HL-60/S4 (cell line): ENCODE measurements around the gene MUC5B.
"Not testable (repeated sequence)": the region's sequence is repeated elsewhere in the genome, so short reads cannot be mapped to it uniquely, and the experiment has no call there.

Source experiments
- in situ Hi-C: fragments of 300-500 bp; cut with MboI; formaldehyde crosslinking; loops from 2 replicates; pipeline ENCODE4 v1.14.3; 2022; ENCODE audit warnings: low sequenced_read_pairs

Gene MUC5B, protein sequence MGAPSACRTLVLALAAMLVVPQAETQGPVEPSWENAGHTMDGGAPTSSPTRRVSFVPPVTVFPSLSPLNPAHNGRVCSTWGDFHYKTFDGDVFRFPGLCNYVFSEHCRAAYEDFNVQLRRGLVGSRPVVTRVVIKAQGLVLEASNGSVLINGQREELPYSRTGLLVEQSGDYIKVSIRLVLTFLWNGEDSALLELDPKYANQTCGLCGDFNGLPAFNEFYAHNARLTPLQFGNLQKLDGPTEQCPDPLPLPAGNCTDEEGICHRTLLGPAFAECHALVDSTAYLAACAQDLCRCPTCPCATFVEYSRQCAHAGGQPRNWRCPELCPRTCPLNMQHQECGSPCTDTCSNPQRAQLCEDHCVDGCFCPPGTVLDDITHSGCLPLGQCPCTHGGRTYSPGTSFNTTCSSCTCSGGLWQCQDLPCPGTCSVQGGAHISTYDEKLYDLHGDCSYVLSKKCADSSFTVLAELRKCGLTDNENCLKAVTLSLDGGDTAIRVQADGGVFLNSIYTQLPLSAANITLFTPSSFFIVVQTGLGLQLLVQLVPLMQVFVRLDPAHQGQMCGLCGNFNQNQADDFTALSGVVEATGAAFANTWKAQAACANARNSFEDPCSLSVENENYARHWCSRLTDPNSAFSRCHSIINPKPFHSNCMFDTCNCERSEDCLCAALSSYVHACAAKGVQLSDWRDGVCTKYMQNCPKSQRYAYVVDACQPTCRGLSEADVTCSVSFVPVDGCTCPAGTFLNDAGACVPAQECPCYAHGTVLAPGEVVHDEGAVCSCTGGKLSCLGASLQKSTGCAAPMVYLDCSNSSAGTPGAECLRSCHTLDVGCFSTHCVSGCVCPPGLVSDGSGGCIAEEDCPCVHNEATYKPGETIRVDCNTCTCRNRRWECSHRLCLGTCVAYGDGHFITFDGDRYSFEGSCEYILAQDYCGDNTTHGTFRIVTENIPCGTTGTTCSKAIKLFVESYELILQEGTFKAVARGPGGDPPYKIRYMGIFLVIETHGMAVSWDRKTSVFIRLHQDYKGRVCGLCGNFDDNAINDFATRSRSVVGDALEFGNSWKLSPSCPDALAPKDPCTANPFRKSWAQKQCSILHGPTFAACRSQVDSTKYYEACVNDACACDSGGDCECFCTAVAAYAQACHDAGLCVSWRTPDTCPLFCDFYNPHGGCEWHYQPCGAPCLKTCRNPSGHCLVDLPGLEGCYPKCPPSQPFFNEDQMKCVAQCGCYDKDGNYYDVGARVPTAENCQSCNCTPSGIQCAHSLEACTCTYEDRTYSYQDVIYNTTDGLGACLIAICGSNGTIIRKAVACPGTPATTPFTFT (N-terminal part only)

DNA sequence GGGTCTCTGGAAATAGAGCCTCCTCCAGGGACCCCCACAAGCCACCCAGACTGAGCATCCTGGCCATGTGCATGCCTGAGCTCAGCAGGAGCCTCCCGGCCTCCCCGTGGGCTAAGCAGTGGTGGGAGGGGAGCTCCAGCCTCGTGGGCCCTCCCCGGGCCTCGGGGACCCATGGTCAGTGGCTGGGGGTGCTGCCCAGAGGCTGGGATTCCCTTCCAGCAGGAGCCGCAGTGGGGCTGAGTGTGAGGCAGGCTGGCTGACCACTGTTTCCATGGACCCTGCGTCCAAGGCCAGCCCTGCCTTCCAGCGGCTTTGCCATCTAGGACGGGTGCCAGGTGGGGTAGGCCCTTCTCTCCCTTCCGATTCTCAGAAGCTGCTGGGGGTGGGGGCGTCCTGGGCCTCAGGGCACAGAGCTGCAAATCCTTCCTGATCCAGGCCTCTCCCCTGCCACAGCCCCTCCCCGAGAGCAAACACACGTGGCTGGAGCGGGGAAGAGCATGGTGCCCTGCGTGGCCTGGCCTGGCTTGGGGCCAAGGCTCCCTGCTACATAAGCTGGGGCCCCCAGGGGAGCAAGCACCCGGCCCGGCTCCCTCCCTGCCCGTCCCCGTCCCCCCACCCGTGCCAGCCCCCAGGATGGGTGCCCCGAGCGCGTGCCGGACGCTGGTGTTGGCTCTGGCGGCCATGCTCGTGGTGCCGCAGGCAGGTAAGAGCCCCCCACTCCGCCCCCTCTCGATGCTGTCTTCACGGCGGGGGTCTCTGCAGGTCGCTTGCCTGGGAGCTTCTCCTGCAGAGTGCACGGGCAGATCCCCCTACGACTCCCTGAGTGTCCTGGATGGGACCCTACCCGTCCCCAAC, at the start of gene MUC5B:
TSS of gene MUC5B (plus strand) at position 576 of the 855 bp plus-strand sequence. CDS start at position 634, 58 bp downstream.
- in situ Hi-C loops: no loop called here

DNA sequence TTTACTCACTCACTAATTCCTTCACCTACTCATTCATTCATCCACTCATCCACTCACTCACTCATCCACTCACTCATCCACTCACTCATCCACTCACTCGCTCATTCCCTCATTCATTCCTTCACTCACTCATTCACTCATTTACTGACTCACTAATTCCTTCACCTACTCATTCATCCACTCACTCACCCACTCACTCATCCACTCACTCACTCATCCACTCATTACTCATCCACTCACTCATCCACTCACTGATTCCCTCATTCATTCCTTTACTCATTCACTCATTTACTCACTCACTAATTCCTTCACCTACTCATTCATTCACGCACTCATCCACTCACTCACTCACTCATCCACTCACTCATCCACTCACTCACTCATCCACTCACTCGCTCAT, 49.5 kb upstream of the MUC5B start:
- in situ Hi-C loops: not testable (repeated sequence)

DNA sequence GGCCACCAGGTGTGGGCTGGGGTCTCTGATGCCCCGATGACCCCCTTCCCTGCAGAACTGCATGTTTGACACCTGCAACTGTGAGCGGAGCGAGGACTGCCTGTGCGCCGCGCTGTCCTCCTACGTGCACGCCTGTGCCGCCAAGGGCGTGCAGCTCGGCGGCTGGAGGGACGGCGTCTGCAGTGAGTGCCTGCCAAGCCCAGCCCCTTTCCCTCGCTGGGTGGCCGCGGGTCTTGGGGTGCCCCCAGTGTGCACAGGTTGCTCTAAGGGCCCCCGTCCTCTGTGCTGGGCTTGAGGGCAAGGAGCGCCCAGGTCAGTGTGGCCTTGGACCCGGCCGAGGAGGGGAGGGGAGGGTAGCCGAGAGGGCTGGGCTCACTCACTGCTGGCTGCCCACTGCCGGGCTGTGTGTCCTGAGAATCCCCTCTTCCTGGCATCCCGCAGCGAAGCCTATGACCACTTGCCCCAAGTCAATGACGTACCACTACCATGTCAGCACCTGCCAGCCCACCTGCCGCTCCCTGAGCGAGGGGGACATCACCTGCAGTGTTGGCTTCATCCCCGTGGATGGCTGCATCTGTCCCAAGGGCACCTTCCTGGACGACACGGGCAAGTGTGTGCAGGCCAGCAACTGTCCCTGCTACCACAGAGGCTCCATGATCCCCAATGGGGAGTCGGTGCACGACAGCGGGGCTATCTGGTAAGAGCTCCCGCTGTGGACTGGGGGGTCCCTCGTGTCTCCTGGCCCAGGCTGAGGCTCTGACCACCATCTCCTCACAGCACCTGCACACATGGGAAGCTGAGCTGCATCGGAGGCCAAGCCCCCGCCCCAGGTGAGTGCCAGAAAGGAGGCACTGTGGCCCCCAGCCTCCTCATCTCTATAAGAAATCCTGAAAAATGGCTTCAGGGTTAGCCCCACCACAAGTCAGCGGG, 48.2 kb upstream of the MUC5B start:
- in situ Hi-C loops: no loop called here

DNA sequence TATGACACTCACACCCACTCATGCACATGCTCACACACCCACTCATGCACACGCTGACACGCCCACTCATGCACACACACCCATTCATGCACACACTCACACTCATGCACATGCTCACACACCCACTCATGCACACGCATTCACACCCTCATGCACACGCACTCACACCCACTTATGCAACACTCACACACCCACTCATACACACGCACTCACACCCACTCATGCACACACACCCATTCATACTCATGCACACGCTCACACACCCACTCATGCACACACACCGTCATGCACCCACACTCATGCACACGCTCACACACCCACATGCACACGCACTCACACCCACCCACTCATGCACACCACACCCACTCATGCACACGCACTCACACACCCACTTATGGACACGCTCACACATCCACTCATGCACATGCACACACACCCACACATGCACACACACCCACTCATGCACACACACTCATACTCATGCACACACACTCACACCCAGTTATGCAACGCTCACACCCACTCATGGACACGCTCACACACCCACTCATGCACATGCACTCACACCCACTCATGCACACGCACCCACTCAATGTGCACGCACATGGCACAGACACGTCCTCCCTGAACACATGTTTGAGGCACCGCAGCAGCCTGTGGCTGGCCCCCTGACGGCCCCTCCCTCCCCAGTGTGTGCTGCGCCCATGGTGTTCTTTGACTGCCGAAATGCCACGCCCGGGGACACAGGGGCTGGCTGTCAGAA, 47.2 kb upstream of the MUC5B start:
- in situ Hi-C loops: no loop called here

DNA sequence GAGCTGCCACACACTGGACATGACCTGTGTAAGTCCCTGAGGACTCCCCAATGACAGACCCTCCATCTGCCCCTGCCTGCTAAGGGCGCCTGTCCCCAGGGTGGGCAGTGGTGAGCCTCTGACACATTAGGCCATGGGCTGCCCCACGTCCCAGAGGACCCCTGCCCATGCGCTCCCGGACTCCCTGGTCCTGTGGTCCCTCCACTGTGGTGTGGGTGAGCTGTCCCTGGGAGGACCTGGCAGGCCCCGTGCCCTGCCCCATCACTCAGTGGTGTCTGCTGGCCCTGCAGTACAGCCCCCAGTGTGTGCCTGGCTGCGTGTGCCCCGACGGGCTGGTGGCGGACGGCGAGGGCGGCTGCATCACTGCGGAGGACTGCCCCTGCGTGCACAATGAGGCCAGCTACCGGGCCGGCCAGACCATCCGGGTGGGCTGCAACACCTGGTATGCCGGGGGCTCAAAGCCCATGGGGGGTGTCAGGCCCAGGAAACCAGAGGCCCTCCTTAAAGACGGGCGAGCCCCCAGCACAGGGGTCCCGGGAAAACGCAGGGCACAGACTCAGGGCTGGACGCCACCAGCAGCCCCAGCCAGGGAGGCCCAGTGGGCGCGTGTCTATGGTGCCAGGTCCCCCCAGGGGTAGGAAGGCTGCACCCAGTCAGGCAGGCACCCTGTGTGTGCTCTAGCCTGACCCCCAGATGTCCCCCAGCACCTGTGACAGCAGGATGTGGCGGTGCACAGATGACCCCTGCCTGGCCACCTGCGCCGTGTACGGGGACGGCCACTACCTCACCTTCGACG, 46.4 kb upstream of the MUC5B start:
- in situ Hi-C loops: no loop called here

DNA sequence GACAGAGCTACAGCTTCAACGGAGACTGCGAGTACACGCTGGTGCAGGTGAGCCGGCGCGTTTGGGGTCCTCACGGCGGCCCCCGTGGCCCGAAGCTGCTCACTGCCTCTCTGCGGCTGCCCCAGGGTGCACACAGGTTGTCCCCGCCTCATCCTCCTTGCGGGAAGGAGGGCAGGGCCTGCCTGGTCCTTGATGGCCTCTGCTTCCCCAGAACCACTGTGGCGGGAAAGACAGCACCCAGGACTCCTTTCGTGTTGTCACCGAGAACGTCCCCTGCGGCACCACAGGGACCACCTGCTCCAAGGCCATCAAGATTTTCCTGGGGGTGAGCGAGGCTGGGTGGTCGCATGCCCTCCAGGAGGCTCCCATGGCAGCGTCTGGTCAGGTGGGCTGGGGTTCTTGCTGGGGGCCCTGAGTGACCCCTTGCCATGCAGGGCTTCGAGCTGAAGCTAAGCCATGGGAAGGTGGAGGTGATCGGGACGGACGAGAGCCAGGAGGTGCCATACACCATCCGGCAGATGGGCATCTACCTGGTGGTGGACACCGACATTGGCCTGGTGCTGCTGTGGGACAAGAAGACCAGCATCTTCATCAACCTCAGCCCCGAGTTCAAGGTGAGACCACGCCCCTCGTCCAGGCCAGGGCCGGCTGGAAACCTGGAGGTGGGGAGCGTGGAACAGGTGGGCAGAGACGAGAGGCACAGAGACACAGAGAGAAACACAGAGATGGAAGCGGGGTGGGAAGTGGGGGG, 45.7 kb upstream of the MUC5B start:
- in situ Hi-C loops: no loop called here

DNA sequence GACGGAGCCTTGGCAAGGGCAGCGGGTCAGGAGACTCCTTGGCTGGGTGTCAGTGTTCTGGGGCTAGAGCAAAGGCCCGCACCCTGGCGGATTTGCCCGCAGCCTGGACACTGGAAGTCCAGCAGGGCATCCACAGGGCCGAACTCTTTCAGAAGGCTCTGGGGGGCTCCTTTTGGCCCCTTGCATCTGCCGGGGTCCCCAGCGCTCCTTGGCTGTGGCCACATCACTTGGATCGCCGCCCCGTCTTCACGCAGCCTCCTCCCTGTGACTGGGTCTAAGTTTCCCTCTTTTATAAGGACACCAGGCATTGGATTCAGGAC, 45.1 kb upstream of the MUC5B start:
- in situ Hi-C loops: no loop called here

DNA sequence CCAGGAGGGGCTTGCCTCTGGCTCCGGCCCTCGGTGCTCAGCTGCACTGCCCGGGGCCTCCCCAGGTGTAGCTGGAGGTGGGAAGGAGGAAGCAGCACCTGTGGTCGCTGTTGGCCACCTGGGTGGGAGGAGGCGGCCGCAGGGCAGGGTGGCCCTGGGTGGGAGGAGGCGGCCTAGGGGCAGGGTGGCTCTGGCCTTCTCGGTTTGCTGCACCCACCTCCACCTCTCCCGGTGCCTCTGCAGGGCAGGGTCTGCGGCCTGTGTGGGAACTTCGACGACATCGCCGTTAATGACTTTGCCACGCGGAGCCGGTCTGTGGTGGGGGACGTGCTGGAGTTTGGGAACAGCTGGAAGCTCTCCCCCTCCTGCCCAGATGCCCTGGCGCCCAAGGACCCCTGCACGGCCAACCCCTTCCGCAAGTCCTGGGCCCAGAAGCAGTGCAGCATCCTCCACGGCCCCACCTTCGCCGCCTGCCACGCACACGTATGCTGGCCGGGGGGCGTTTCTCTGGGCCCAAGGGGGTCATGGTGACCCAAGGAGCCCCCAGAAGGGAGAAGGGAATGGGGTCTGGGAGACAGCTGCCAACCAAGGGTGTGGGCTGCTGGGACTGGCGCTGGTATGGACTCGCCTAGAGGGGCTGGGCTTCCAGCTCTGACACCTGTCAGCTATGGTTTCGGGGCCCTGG, 44.5 kb upstream of the MUC5B start:
- in situ Hi-C loops: no loop called here

DNA sequence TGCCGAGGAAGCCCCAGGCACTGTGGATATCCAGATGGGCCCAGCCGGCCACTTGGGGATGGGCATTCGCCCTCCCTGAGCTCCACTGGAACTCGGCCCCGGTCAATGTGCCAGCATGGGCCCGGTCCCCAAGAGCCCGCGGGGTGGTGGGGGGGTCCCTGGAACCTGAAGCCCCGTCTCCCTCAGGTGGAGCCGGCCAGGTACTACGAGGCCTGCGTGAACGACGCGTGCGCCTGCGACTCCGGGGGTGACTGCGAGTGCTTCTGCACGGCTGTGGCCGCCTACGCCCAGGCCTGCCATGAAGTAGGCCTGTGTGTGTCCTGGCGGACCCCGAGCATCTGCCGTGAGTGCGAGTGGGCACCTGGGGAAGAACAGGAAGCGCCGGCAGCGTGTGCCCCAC, 44.0 kb upstream of the MUC5B start:
- in situ Hi-C loops: no loop called here

DNA sequence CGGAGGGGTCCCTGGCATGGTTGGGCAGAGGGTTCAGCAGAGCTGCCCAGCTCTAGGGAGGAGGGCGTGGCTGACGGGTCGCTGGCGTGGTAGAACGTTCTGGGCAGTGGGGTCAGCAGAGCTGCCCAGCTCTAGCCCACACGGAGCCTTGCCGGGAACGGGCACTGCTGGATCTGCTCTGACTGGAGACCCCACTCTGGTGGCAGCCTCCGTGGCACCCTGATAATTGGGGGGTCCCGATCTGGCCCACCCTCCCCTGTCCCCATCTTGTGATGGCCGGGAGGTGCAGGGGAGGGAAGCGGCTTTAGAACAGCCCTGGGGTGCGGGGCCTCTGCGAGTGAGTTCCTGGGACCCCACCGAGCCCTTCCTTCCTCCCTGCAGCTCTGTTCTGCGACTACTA, 43.2 kb upstream of the MUC5B start:
- in situ Hi-C loops: no loop called here

DNA sequence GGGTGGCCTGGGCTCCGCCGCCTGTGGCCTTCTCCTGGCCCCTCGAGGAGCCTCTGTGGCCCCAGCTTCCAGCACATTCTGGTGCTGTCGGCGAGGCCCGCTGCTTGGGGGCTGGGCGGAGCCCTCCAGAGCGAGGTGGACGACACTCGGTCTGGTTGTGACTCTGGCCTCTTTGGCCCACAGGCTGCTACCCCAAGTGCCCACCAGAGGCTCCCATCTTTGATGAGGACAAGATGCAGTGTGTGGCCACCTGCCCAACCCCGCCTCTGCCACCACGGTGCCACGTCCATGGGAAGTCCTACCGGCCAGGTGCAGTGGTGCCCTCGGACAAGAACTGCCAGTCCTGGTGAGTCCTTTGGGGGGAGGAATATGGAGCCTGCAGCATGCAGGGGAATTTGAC, 42.7 kb upstream of the MUC5B start:
- in situ Hi-C loops: no loop called here

DNA sequence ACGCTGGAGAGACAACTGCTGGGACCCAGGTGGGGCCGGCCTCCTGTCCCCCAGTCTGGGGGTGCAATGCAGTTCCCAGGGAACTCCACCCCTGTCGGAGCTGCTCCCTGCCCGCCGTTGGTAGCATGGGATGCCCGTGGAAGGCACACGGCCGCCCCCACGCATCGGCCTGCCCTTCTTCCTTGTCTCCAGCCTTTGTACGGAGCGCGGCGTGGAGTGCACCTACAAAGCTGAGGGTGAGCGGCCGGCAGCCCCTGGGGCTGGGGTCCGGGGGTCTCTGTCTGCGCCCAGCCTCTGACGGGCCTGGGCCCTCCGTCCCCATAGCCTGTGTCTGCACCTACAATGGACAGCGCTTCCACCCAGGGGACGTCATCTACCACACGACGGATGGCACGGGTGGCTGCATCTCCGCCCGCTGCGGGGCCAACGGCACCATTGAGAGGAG, 41.9 kb upstream of the MUC5B start:
- in situ Hi-C loops: no loop called here

DNA sequence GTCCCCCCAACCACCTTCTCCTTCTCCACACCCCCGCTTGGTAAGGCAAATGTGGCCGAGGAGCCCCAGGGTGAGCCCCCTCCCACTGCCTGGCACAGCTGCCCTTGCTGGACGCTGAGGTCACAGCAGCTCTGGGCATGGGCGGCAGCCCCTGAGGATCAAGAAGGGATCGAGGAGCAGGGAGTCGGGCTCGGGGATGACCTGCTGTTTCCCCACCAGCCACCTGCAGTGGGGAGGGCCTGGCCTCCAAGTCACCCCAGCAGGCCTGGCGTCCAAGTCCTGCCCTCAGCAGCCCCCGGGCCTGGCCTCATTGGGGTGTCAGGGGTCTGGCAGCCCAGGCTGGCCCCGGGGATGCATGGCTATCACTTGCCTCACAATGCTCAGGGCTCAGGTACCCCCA, 41.4 kb upstream of the MUC5B start:
- in situ Hi-C loops: no loop called here

DNA sequence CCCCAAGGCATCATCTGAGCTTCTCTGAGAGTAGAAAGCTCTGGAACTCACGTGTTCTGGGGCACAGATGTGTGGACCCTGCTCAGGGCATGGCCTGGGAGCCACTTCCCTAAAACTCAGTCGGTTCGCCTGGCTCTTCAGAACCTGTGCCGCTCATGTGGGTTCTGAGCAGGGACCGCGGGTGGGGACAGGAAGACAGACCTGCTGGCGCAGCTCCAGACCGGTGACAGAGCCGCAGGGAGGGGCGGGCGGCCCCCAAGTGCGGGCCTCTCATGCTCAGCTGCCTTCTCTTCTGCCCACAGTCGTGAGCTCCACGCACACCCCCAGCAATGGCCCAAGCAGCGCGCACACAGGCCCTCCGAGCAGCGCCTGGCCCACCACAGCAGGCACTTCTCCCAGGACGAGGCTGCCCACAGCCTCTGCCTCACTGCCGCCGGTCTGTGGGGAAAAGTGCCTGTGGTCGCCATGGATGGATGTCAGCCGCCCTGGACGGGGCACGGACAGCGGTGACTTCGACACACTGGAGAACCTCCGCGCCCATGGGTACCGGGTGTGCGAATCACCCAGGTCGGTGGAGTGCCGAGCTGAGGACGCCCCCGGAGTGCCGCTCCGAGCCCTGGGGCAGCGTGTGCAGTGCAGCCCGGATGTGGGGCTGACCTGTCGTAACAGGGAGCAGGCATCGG, 40.9 kb upstream of the MUC5B start:
- in situ Hi-C loops: no loop called here

DNA sequence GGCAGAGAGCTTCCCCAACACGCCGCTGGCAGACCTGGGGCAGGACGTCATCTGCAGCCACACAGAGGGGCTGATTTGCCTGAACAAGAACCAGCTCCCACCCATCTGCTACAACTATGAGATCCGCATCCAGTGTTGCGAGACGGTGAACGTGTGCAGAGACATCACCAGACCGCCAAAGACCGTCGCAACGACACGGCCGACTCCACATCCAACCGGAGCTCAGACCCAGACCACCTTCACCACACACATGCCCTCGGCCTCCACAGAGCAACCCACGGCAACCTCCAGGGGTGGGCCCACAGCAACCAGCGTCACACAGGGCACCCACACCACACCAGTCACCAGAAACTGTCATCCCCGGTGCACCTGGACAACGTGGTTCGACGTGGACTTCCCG, 38.7 kb upstream of the MUC5B start:
- in situ Hi-C loops: not testable (repeated sequence)
